OCI-LY7 (cell line): ENCODE measurements around the gene APOL3. TPM values are rescaled to one million over a fixed set of nuclear protein-coding genes. Genes with fewer than 3 reads are reported as not detected.
A peak's percentile ranks its signal among the peaks of the same experiment; 100 is the strongest.

Experiments
- BruUV-seq: library from RNA; stranded (reverse); fragments of 400-500 nt; replicated peaks from 2 replicates; lab custom pipeline; 2021; lab: Mats Ljungman, UMichigan
- CTCF ChIA-PET: fragments of 300-600 bp; sonication (Branson Sonifier 250); formaldehyde crosslinking; loops from one replicate; lab custom pipeline; 2022; ENCODE audit warnings: antibody characterized with exemption; ENCODE audit not compliant: unreplicated experiment; lab: Charles Lee
- POLR2A ChIA-PET: fragments of 300-600 bp; sonication (Branson Sonifier 250); formaldehyde crosslinking; loops from one replicate; lab custom pipeline; 2022; ENCODE audit warnings: antibody characterized with exemption; lab: Charles Lee
- DNase-seq: peaks from one replicate; pipeline ENCODE4 v3.0.0-alpha.2; 2015; ENCODE audit warnings: low spot score
- H2AFZ ChIP-seq: fragments of 200-600 bp; sonication (generic), shearing (Covaris generic); 2 replicates; pipeline ENCODE4 v1.6.1; 2014; ENCODE audit warnings: mild to moderate bottlenecking, antibody characterized with exemption, low read length, moderate library complexity
- H3K27ac ChIP-seq: fragments of 200-600 bp; sonication (generic); 2 replicates; pipeline ENCODE4 v1.5.1; 2014; ENCODE audit warnings: mixed run types, low read depth, mild to moderate bottlenecking, moderate library complexity, low read length, inconsistent platforms; ENCODE audit not compliant: poor library complexity, severe bottlenecking
- H3K36me3 ChIP-seq: fragments of 200-600 bp; sonication (generic); 2 replicates; pipeline ENCODE4 v1.6.1; 2014; ENCODE audit warnings: mild to moderate bottlenecking, antibody characterized with exemption, low read length, moderate library complexity, mixed read lengths; ENCODE audit not compliant: insufficient read depth
- H3K4me1 ChIP-seq: fragments of 200-600 bp; sonication (generic); 2 replicates; pipeline ENCODE4 v1.5.1; 2014; ENCODE audit warnings: mild to moderate bottlenecking, low read length; ENCODE audit not compliant: insufficient read depth, poor library complexity, severe bottlenecking
- H3K4me2 ChIP-seq: fragments of 200-600 bp; sonication (generic); 2 replicates; pipeline ENCODE4 v1.6.1; 2014; ENCODE audit warnings: mild to moderate bottlenecking, low read length
- H3K4me3 ChIP-seq: fragments of 200-600 bp; sonication (generic); 2 replicates; pipeline ENCODE4 v1.5.1; 2014; ENCODE audit warnings: mild to moderate bottlenecking, low read depth, low read length; ENCODE audit not compliant: poor library complexity, severe bottlenecking
- H3K79me2 ChIP-seq: fragments of 200-600 bp; sonication (generic); 2 replicates; pipeline ENCODE4 v1.6.1; 2016; ENCODE audit warnings: low read depth, mild to moderate bottlenecking, low read length, moderate library complexity, mixed read lengths; ENCODE audit not compliant: insufficient read depth
- H3K9me2 ChIP-seq: fragments of 200-600 bp; sonication (generic); 2 replicates; pipeline ENCODE4 v1.6.1; 2016; ENCODE audit warnings: mild to moderate bottlenecking, low read length, mixed read lengths; ENCODE audit not compliant: insufficient read depth
- H3K9me3 ChIP-seq: fragments of 200-600 bp; sonication (generic); 2 replicates; pipeline ENCODE4 v1.6.1; 2014; ENCODE audit warnings: mild to moderate bottlenecking, mixed run types, low read length, mixed read lengths
- H4K20me1 ChIP-seq: fragments of 200-600 bp; sonication (generic); 2 replicates; pipeline ENCODE4 v1.6.1; 2014; ENCODE audit warnings: mild to moderate bottlenecking, antibody characterized with exemption, low read length, moderate library complexity, mixed read lengths; ENCODE audit not compliant: insufficient read depth
- CTCF ChIP-seq: fragments of 200-600 bp; sonication (generic); conservative IDR thresholded peaks from 2 replicates; pipeline ENCODE4 v1.5.1; 2014; ENCODE audit warnings: mild to moderate bottlenecking, antibody characterized with exemption, low read length, moderate library complexity, mixed read lengths
- EZH2phosphoT487 ChIP-seq: fragments of 200-600 bp; sonication (generic); IDR thresholded peaks from 2 replicates; pipeline ENCODE4 v1.6.1; 2018; ENCODE audit warnings: low read depth, borderline replicate concordance, mild to moderate bottlenecking, mixed run types, antibody characterized with exemption, low read length, moderate library complexity, mixed read lengths
- intact Hi-C: fragments of 100-400 bp; cut with micrococcal nuclease; formaldehyde crosslinking; loops from one replicate; pipeline ENCODE4 v1.10.0; 2022; ENCODE audit not compliant: unreplicated experiment
- total RNA-seq, 2 experiments: library from RNA; depleted of rRNA in 1 of 2; stranded (reverse); fragments of >200 nt in 1 of 2; shearing (Covaris generic) in 1 of 2; gene quantifications; 2 replicates each; pipeline ENCODE4 v1.2.3, GENCODE V29; 2014 to 2022

APOL3 gene
- total RNA-seq, 2 experiments from 2014 or later, result 10.7 to 19.6 TPM

GRCh38 chr22:36156515-36157419 lies 3.8 kb downstream of the APOL3 start:
- H3K4me2 ChIP-seq, result peak overlapping the region; percentile 66
- POLR2A ChIA-PET, result interaction anchor here (1.0 kb wide), 1 partner anchor 16 kb away, joined by 3 read pairs; no protein-coding TSS in a partner anchor

GRCh38 chr22:36156119-36156514 lies 4.4 kb downstream of the APOL3 start:
- Histone ChIP-seq H3K9me3 (peaks cover 7% of the 10 kb centered on the region; the same call in 1 of the 2 replicates), H3K4me3 (no peak overlapping the region), H4K20me1 (no peaks in the 10 kb centered on the region), H3K9me2 (no peaks in the 10 kb centered on the region), H2AFZ (no peak overlapping the region), H3K79me2 (no peaks in the 10 kb centered on the region), H3K27ac (no peak overlapping the region), H3K4me2 (no peak overlapping the region), H3K36me3 (no peaks in the 10 kb centered on the region), H3K4me1 (peaks cover 43% of the 10 kb centered on the region)
- ChIA-PET POLR2A (no interaction called here), CTCF (no interaction called here)
- no TSS peak for BruUV-seq
- DNase-seq, result no peak
- TF ChIP-seq EZH2phosphoT487, result no peak
- TF ChIP-seq CTCF, result no peak
- intact Hi-C loops, result no loop called here

More at GRCh38 chr22:36156515-36157419, 3.8 kb downstream of the APOL3 start:
- peaks cover 50% of the 10 kb centered on the region for H3K4me1 ChIP-seq
- peak overlapping the region; percentile 73 for H2AFZ ChIP-seq
- no TSS peak for BruUV-seq
- no peak for TF ChIP-seq CTCF
- TF ChIP-seq EZH2phosphoT487, result no peak
- intact Hi-C loops, result no loop called here
- H3K79me2 ChIP-seq, result no peaks in the 10 kb centered on the region
- CTCF ChIA-PET, result no interaction called here
- H3K9me3 ChIP-seq, result peaks cover 7% of the 10 kb centered on the region; the same call in 1 of the 2 replicates
- H3K9me2 ChIP-seq, result no peaks in the 10 kb centered on the region
- no peaks in the 10 kb centered on the region for H4K20me1 ChIP-seq
- H3K36me3 ChIP-seq, result no peaks in the 10 kb centered on the region
- H3K4me3 ChIP-seq, result peak overlapping the region; percentile 53
- H3K27ac ChIP-seq, result no peak overlapping the region
- DNase-seq, result peak; percentile 41

GRCh38 chr22:36155702-36156101 lies 4.9 kb downstream of the APOL3 start:
- intact Hi-C loops, result no loop called here

More at GRCh38 chr22:36155702-36156101, 4.9 kb downstream of the APOL3 start:
- Histone ChIP-seq H3K4me2 (no peak overlapping the region), H3K27ac (no peak overlapping the region), H3K36me3 (no peaks in the 10 kb centered on the region), H2AFZ (no peak overlapping the region), H3K4me3 (no peak overlapping the region), H3K79me2 (no peaks in the 10 kb centered on the region), H3K9me3 (peaks cover 7% of the 10 kb centered on the region; the same call in 1 of the 2 replicates), H3K9me2 (no peaks in the 10 kb centered on the region), H3K4me1 (peaks cover 39% of the 10 kb centered on the region), H4K20me1 (no peaks in the 10 kb centered on the region)
- BruUV-seq, result no TSS peak
- TF ChIP-seq CTCF (no peak), EZH2phosphoT487 (no peak)
- POLR2A ChIA-PET, result no interaction called here
- no peak for DNase-seq
- CTCF ChIA-PET, result no interaction called here
